ENCODE measurements around the gene ANXA4. TPM values are rescaled to one million over a fixed set of nuclear protein-coding genes. Genes with fewer than 3 reads are reported as not detected.
"Not testable (repeated sequence)": the region's sequence is repeated elsewhere in the genome, so short reads cannot be mapped to it uniquely, and the experiment has no call there.

Gene ANXA4
- total RNA-seq, 4 donors from 2014 or later: 61.8 to 79.4 (median 73.9) TPM

DNA sequence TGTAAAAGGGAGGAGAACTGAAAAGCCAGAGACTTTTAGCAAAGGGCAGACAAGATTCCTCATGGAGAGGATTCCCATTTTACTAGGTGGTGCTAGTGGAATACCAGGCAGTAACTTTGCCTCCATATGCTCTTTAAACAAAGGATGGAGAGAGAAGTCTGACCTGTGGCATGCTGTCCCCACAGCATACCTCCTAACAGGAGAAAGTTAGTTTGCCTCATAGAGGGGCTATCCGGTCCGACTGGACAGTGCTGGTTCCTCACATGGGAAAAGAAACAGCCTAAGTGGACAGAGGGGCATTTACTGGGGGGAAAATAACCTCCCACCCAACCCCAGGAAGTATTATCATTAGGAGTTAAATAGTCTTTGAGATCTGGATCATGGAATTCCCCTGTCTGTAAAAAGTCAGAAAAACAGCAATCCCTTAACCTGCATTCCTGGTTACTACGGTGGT, 55.9 kb downstream of the ANXA4 start:
- Histone ChIP-seq H3K36me3 (no peaks in the 10 kb centered on the region), H3K9me3 (no peaks in the 10 kb centered on the region), H3K27me3 (no peaks in the 10 kb centered on the region), H3K4me3 (no peak overlapping the region), H3K4me1 (peaks cover 0 to 40% (median 12%) of the 10 kb centered on the region in 4 donors), H3K27ac (peak overlapping the region in 3 of 4 donors; percentile 68 to 81 (median 76))
- WGBS, 2 donors: 30 to 44% methylated on average over 3 of the region's 3 CpGs
- TF ChIP-seq EP300 (IDR thresholded peaks at IDR 0.05) (no peak), POLR2A (IDR thresholded peaks at IDR 0.05) (no peak)
- TF ChIP-seq, protein P1, sequence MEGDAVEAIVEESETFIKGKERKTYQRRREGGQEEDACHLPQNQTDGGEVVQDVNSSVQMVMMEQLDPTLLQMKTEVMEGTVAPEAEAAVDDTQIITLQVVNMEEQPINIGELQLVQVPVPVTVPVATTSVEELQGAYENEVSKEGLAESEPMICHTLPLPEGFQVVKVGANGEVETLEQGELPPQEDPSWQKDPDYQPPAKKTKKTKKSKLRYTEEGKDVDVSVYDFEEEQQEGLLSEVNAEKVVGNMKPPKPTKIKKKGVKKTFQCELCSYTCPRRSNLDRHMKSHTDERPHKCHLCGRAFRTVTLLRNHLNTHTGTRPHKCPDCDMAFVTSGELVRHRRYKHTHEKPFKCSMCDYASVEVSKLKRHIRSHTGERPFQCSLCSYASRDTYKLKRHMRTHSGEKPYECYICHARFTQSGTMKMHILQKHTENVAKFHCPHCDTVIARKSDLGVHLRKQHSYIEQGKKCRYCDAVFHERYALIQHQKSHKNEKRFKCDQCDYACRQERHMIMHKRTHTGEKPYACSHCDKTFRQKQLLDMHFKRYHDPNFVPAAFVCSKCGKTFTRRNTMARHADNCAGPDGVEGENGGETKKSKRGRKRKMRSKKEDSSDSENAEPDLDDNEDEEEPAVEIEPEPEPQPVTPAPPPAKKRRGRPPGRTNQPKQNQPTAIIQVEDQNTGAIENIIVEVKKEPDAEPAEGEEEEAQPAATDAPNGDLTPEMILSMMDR (IDR thresholded peaks at IDR 0.05): no peak
- DNase-seq (ENCODE audit: low spot score in 2 of 2): no peak

DNA sequence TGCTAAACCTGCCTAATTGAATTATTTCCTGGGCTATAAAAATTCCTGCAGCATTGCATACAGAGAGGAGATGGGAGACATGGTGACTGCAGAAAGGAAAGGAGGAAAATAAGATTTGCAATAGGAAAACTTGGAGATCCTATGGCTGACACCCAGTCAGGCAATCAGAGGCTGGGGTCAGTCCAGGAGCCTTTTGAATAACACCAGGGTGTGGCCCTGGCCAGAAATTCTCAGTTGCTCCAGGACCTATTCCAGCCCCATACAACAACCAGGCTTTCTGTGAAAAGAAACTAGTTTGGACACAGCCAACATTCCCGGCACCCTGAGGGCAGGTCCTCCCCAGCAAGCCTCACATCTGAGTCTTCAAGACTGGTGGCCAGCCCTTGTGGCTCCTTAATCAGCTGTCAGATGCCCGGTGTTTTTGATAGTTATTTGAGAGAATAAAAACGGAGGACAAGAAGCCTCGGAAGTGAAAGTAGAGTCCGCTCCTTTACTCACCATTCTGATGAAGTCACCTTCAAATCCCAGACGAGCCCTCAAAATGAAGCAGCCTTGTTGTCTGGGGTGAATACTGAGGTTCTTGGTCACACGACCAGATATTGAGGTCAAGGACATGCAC, 56.5 kb downstream of the ANXA4 start:
- no peak for TF ChIP-seq EP300 (IDR thresholded peaks at IDR 0.05)
- TF ChIP-seq, protein P1 (IDR thresholded peaks at IDR 0.05): no peak
- no peak for TF ChIP-seq POLR2A (IDR thresholded peaks at IDR 0.05)
- peak in 1 of 2 donors; percentile 17 for DNase-seq (ENCODE audit: low spot score in 2 of 2)
- 11 to 28% methylated on average over 7 of the region's 7 CpGs for WGBS, 2 donors
- no peaks in the 10 kb centered on the region for H3K27me3 ChIP-seq
- no peaks in the 10 kb centered on the region for H3K36me3 ChIP-seq
- peak overlapping the region; percentile 47 to 81 (median 72) for H3K27ac ChIP-seq
- no peaks in the 10 kb centered on the region for H3K9me3 ChIP-seq
- H3K4me3 ChIP-seq: peak overlapping the region; percentile 14 to 36 (median 18)
- H3K4me1 ChIP-seq: peaks cover 0 to 40% (median 12%) of the 10 kb centered on the region in 4 donors

DNA sequence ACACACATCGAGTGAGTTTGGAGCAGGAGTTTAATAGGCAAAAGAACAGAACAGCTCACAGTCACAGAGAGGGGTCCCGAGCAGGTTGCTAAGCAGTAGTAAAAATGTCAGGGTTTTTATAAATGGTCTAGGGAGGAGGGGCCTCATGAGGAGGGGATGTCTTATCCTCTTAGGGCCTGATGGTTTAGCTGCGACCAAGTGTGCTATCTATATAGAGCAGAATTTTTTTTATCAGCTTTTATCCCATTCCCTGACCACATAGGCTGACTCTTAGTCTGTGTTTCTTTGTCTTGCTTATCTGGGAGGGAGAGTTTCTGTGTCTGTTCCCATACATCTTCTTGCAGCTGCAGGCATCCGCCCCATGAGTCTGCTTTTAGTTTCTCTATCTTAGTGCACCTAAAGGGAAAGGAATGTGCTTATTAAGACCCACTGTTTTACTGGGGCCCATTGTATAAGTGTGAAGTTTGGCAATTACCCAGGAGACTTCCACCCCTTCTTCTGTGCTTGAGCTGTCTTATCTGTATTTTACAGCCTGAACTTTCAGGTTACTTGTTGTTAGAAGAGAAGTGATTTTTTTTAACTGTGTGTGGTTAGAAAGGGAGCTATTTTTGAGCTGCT, 57.1 kb downstream of the ANXA4 start:
- Histone ChIP-seq H3K9me3 (no peaks in the 10 kb centered on the region), H3K36me3 (no peaks in the 10 kb centered on the region), H3K4me3 (peak overlapping the region; percentile 14 to 36 (median 18)), H3K4me1 (peaks cover 0 to 40% (median 12%) of the 10 kb centered on the region in 4 donors), H3K27ac (peak overlapping the region; percentile 47 to 81 (median 72)), H3K27me3 (no peaks in the 10 kb centered on the region)
- no peak for DNase-seq (ENCODE audit: low spot score in 2 of 2)
- TF ChIP-seq EP300 (IDR thresholded peaks at IDR 0.05): no peak
- TF ChIP-seq, protein P1 (IDR thresholded peaks at IDR 0.05): no peak
- no peak for TF ChIP-seq POLR2A (IDR thresholded peaks at IDR 0.05)
- 31 to 33% methylated on average over 4 of the region's 4 CpGs for WGBS, 2 donors

DNA sequence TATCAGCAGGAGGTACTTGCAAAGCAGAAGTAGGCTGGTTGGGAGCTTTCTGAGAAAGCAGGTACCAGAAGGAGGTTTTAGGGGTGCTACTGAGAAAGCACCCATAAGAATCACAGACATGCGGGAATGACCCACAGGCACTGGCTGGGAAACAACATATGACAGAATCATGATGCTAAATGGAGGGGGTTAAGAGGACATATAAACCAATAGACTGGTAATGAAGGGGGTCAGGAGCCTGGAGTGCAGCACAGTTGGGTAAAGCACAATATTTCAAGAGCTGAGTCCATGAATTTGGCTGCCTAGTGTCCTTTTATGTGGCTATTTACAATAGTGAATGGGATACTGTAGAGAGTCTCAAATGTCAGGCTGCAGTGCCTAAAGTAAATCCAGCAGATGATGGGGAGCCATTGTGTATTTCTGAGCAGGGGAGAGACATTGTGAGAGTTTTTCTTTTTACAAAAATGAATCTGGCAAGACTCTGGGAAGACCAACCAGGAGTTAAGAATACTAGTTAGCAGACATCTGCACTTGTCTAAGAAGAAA, 59.9 kb downstream of the ANXA4 start:
- H3K36me3 ChIP-seq: peaks cover 0 to 24% (median 6%) of the 10 kb centered on the region in 3 donors
- 57 to 72% methylated on average over 1 of the region's 1 CpG for WGBS, 2 donors
- H3K27me3 ChIP-seq: no peaks in the 10 kb centered on the region
- H3K4me1 ChIP-seq: peaks cover 0 to 36% (median 12%) of the 10 kb centered on the region in 4 donors
- H3K4me3 ChIP-seq: no peak overlapping the region
- H3K9me3 ChIP-seq: no peaks in the 10 kb centered on the region
- no peak overlapping the region for H3K27ac ChIP-seq
- TF ChIP-seq POLR2A (IDR thresholded peaks at IDR 0.05) (no peak), EP300 (IDR thresholded peaks at IDR 0.05) (no peak)
- TF ChIP-seq, protein P1 (IDR thresholded peaks at IDR 0.05): no peak
- DNase-seq (ENCODE audit: low spot score in 2 of 2): no peak

DNA sequence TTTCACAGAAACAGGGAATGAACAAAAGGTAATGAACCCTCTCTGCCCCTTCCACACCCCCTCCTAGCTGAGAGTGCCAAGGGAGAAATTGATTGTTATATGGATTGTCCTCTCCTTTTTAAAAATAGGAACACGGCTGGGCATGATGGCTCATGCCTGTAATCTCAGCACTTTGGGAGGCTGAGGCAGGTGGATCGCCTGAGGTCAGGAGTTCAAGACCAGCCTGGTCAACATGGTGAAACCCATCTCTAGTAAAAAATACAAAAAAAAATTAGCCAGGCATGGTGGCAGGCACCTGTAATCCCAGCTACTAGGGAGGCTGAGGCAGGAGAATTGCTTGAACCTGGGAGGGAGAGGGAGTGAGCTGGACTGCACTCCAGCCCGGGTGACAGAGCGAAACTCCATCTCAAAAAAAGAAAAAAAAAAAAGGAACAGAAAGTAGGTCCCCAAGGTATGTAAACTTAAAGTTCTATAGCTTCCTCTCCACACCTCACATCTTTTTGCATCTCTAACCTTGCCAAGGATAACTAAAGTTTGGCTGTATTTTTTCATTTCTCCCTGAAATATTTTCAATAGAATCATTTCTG, 60.9 kb downstream of the ANXA4 start:
- not testable (repeated sequence) for H3K27me3 ChIP-seq; DNase-seq (ENCODE audit: low spot score in 2 of 2); H3K9me3 ChIP-seq; H3K27ac ChIP-seq; H3K4me3 ChIP-seq
- Histone ChIP-seq H3K4me1 (peaks cover 0 to 26% (median 9%) of the 10 kb centered on the region in 4 donors), H3K36me3 (peaks cover 0 to 34% (median 6%) of the 10 kb centered on the region in 3 donors)
- WGBS, 2 donors: 79 to 85% methylated on average over 4 of the region's 4 CpGs

All from tibial nerve (tissue), 4 donors.